CD4-positive, alpha-beta T cell (primary cell): ENCODE data around the gene ANKS4B. TPM values are rescaled to one million over a fixed set of nuclear protein-coding genes. Genes with fewer than 3 reads are reported as not detected.

Experiments used
- ATAC-seq: fragments of 200-7000 bp; cut with Tn5 transposase; one replicate; pipeline ENCODE4 v1.10.0; 2022; ENCODE audit warnings: mild to moderate bottlenecking; ENCODE audit not compliant: poor library complexity
- CTCF ChIA-PET: fragments of 350-600 bp; sonication (Branson Sonifier 250); formaldehyde crosslinking; loops from one replicate; lab custom pipeline; 2021; ENCODE audit warnings: antibody characterized with exemption, inconsistent platforms; lab: Charles Lee
- POLR2A ChIA-PET: fragments of 350-600 bp; sonication (Branson Sonifier 250); formaldehyde crosslinking; loops from one replicate; lab custom pipeline; 2021; ENCODE audit warnings: antibody characterized with exemption, inconsistent platforms; lab: Charles Lee
- DNase-seq, 14 experiments: peaks; one replicate each; pipeline ENCODE4 v3.0.0-alpha.2; 2013 to 2020; ENCODE audit warnings: mixed read lengths in 2 of 14
- H3K27ac ChIP-seq, 2 donors: one replicate each; pipeline versions ENCODE4 v1.5.1 to v1.7.0; 2013; ENCODE audit warnings: low read length in 2 of 2, low read depth in 1 of 2, mild to moderate bottlenecking in 1 of 2
- H3K27me3 ChIP-seq, 2 experiments: 1 replicate in 1 of 2; 2 replicates in 1 of 2; pipeline versions ENCODE4 v1.6.1 to v1.7.0; 2013; ENCODE audit warnings: low read length in 2 of 2, control low read depth in 1 of 2, mild to moderate bottlenecking in 1 of 2, moderate library complexity in 1 of 2; ENCODE audit not compliant: insufficient read depth in 2 of 2, control insufficient read depth in 1 of 2
- H3K36me3 ChIP-seq: one replicate; pipeline ENCODE4 v1.6.1; 2013; ENCODE audit warnings: low read length, control low read depth; ENCODE audit not compliant: insufficient read depth
- H3K4me1 ChIP-seq: one replicate; pipeline ENCODE4 v1.6.1; 2013; ENCODE audit warnings: low read length, control low read depth; ENCODE audit not compliant: insufficient read depth
- H3K4me3 ChIP-seq: one replicate; pipeline ENCODE4 v1.5.1; 2013; ENCODE audit warnings: mild to moderate bottlenecking, low read length, moderate library complexity
- H3K9me3 ChIP-seq, 2 experiments: 1 replicate in 1 of 2; 2 replicates in 1 of 2; pipeline versions ENCODE4 v1.6.1 to v1.7.0; 2013; ENCODE audit warnings: low read length in 2 of 2, mild to moderate bottlenecking in 2 of 2, control low read depth in 1 of 2, moderate library complexity in 1 of 2; ENCODE audit not compliant: control insufficient read depth in 1 of 2, insufficient read depth in 1 of 2
- H3K27ac Mint-ChIP-seq: one replicate; pipeline ENCODE4 v1.8.0; 2020; ENCODE audit warnings: mixed read lengths
- H3K27me3 Mint-ChIP-seq: one replicate; pipeline ENCODE4 v1.8.0; 2021; ENCODE audit warnings: mixed read lengths
- H3K36me3 Mint-ChIP-seq: one replicate; pipeline ENCODE4 v1.8.0; 2021; ENCODE audit warnings: low read depth, mixed read lengths
- H3K4me1 Mint-ChIP-seq: one replicate; pipeline ENCODE4 v1.8.0; 2021; ENCODE audit warnings: low read depth, mixed read lengths
- H3K4me3 Mint-ChIP-seq: one replicate; pipeline ENCODE4 v1.8.0; 2020; ENCODE audit warnings: mild to moderate bottlenecking, mixed read lengths
- H3K9me3 Mint-ChIP-seq: one replicate; pipeline ENCODE4 v1.8.0; 2020; ENCODE audit warnings: mixed read lengths
- CTCF ChIP-seq: fragments of 200-600 bp; IDR thresholded peaks from one replicate; pipeline ENCODE4 v1.8.0; 2022; ENCODE audit warnings: antibody characterized with exemption, mild to moderate bottlenecking
- intact Hi-C, 2 experiments: fragments of 100-400 bp; cut with DNase I in 1 of 2; cut with micrococcal nuclease in 1 of 2; formaldehyde crosslinking; loops; one replicate each; pipeline versions ENCODE4 v1.15.1 to v1.9.0; 2023 to 2025; cut with DNase I, micrococcal nuclease
- total RNA-seq, 174 experiments: library from RNA in 2 of 174; stranded (reverse) in 2 of 174; gene quantifications; one replicate each; pipeline ENCODE4 v1.2.3 and lab custom pipeline; 2021 to 2026

The ANKS4B gene
- total RNA-seq, 2 experiments from 2014 or later, result not detected

GRCh38 chr16:21219551-21219950 is 13.9 kb upstream of the ANKS4B start:
- intact Hi-C loops, result loop anchor here in 1 of 2 experiments (5.0 kb wide), 1 partner anchor 48 kb away; no protein-coding TSS in a partner anchor
- no peak overlapping the region for H3K27ac Mint-ChIP-seq
- H3K27me3 Mint-ChIP-seq, result peaks cover 44% of the 10 kb centered on the region
- ATAC-seq (no peak), DNase-seq (no peak)
- H3K36me3 Mint-ChIP-seq, result no peaks in the 10 kb centered on the region
- no peaks in the 10 kb centered on the region for H3K9me3 Mint-ChIP-seq
- Histone ChIP-seq H3K9me3 (no peaks in the 10 kb centered on the region), H3K36me3 (no peaks in the 10 kb centered on the region), H3K27me3 (no peaks in the 10 kb centered on the region), H3K4me3 (no peak overlapping the region), H3K27ac (no peak overlapping the region), H3K4me1 (no peaks in the 10 kb centered on the region)
- TF ChIP-seq CTCF, result no peak
- H3K4me3 Mint-ChIP-seq, result no peak overlapping the region
- H3K4me1 Mint-ChIP-seq, result no peaks in the 10 kb centered on the region
- POLR2A ChIA-PET, result no interaction called here
- CTCF ChIA-PET, result no interaction called here

GRCh38 chr16:21222495-21223337 is 10.8 kb upstream of the ANKS4B start:
- Mint-ChIP-seq H3K27ac (no peak overlapping the region), H3K4me1 (no peaks in the 10 kb centered on the region), H3K27me3 (peaks cover 57% of the 10 kb centered on the region), H3K36me3 (no peaks in the 10 kb centered on the region), H3K4me3 (no peak overlapping the region), H3K9me3 (no peaks in the 10 kb centered on the region)
- Histone ChIP-seq H3K4me3 (no peak overlapping the region), H3K27ac (no peak overlapping the region), H3K36me3 (no peaks in the 10 kb centered on the region), H3K4me1 (no peaks in the 10 kb centered on the region), H3K9me3 (no peaks in the 10 kb centered on the region), H3K27me3 (peaks cover 0 to 11% of the 10 kb centered on the region in 2 experiments)
- no peak for TF ChIP-seq CTCF
- ChIA-PET CTCF (no interaction called here), POLR2A (no interaction called here)
- intact Hi-C loops, result no loop called here
- DNase-seq, result no peak
- ATAC-seq, result no peak

- no peak overlapping the region for H3K4me3 Mint-ChIP-seq
- H3K36me3 Mint-ChIP-seq, result no peaks in the 10 kb centered on the region
- POLR2A ChIA-PET, result no interaction called here
- intact Hi-C loops, result no loop called here
- DNase-seq (no peak), ATAC-seq (no peak)
- peaks cover 0 to 11% of the 10 kb centered on the region in 2 experiments for H3K27me3 ChIP-seq
- no peak overlapping the region for H3K4me3 ChIP-seq
- no peaks in the 10 kb centered on the region for H3K4me1 ChIP-seq
- no peak overlapping the region for H3K27ac Mint-ChIP-seq
- no peaks in the 10 kb centered on the region for H3K9me3 Mint-ChIP-seq
- no peak overlapping the region for H3K27ac ChIP-seq
- no peak for TF ChIP-seq CTCF
- H3K36me3 ChIP-seq, result no peaks in the 10 kb centered on the region
- peaks cover 62% of the 10 kb centered on the region for H3K27me3 Mint-ChIP-seq
- H3K9me3 ChIP-seq, result no peaks in the 10 kb centered on the region
- CTCF ChIA-PET, result no interaction called here
- H3K4me1 Mint-ChIP-seq, result no peaks in the 10 kb centered on the region
Observed at GRCh38 chr16:21223787-21224186, 9.7 kb upstream of the ANKS4B start.
